ENCODE measurements around the gene AP4M1.

AP4M1 gene, protein sequence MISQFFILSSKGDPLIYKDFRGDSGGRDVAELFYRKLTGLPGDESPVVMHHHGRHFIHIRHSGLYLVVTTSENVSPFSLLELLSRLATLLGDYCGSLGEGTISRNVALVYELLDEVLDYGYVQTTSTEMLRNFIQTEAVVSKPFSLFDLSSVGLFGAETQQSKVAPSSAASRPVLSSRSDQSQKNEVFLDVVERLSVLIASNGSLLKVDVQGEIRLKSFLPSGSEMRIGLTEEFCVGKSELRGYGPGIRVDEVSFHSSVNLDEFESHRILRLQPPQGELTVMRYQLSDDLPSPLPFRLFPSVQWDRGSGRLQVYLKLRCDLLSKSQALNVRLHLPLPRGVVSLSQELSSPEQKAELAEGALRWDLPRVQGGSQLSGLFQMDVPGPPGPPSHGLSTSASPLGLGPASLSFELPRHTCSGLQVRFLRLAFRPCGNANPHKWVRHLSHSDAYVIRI

DNA sequence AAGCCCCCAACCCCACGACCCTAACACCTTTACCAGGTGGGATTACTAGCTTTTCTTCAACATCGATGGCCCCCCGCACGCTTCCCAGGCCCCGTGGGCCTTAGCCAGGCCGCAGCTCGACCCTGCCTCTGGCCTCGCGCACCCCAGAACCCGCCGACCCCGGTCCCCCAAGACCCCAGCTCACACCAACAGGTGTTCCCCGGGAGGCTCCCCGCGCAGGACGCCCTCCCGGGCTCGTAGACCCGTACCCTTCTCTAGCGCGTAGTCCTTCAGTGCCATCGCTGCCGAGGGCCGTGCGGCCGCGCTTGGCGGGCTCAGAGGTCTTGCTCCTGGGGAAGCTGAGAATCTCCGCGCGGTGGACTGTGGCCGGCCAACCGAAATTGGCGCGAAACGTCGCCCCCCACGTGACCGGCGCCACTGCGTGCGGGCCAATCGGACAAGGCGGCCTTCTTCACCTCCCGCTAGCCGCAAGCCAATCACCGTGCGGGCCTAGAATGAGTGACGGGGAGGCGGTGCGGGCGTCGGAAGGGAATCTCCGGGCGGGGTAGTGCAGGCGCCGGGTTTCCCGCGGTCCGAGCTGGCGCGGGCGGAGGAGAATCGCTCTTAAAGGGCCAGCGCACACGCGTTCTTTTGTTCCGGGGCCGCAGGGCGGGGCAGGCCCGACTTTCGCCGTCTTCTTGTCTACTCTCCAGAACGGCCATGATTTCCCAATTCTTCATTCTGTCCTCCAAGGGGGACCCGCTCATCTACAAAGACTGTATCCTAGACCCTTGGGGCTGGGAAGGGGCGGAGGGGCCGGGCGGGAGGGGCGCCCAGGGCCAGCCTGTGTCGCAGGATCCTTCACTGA lies at the start of gene AP4M1, which contains the start of gene MCM7:
Gene AP4M1 (plus strand): TSS at position 628 of the 847 bp plus-strand sequence. CDS start 72 bp downstream, at position 700.
Gene MCM7 (minus strand): TSS at position 382 of the 847 bp plus-strand sequence. CDS start 103 bp downstream, at position 279.
- peak; percentile 87 to 100 (median 98) for DNase-seq

DNA sequence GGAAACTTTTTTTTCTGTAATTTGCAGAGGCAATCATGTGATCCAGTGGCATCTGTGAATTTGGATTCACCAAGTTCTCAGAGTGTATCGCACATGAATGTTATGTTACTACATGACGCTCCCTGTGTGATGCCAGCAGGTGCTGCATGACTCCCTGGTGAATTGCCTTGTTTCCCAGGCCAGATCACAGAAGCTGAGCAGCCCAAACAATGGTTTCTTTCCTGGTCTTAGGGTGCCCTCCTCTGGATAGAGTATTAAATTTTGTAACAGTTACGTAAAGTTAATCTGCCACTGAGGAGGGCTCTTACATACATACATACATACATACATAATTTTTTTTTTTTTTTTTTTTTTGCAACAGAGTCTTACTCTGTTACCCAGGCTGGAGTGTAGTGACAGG lies 48.2 kb upstream of the AP4M1 start:
- peak in 44 of 56 donors; percentile 6 to 76 (median 37) for DNase-seq

DNA sequence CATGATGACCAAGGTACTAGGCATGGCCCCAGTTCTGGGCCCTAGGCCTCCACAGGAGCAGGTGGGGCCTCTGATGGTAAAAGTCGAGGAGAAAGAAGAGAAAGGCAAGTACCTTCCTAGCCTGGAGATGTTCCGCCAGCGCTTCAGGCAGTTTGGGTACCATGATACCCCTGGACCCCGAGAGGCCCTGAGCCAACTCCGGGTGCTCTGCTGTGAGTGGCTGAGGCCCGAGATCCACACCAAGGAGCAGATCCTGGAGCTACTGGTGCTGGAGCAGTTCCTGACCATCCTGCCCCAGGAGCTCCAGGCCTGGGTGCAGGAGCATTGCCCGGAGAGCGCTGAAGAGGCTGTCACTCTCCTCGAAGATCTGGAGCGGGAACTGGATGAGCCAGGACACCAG lies 44.4 kb upstream of the AP4M1 start:
- DNase-seq, result no peak

DNA sequence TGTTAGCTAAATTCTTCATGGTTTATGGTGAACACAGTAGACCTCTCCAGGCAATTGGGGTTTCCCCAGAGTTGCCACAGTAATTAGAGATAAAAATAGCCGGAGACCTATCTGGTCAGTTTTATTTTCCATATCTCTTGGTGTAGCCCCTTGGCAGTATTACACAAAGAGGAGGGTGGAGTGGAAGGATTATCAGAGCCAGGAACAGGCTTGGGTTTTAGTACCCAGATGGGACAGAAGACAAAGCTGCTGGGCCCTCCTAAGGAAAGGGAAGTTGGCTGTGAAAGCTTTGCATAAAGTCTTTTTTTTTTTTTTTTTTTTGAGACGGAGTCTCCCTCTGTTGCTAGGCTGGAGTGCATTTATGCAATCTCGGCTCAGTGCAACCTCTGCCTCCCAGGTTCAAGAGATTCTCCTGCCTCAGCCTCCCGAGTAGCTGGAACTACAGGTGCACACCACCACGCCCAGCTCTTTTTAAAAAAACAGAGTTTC lies 42.1 kb upstream of the AP4M1 start:
- DNase-seq, result no peak

DNA sequence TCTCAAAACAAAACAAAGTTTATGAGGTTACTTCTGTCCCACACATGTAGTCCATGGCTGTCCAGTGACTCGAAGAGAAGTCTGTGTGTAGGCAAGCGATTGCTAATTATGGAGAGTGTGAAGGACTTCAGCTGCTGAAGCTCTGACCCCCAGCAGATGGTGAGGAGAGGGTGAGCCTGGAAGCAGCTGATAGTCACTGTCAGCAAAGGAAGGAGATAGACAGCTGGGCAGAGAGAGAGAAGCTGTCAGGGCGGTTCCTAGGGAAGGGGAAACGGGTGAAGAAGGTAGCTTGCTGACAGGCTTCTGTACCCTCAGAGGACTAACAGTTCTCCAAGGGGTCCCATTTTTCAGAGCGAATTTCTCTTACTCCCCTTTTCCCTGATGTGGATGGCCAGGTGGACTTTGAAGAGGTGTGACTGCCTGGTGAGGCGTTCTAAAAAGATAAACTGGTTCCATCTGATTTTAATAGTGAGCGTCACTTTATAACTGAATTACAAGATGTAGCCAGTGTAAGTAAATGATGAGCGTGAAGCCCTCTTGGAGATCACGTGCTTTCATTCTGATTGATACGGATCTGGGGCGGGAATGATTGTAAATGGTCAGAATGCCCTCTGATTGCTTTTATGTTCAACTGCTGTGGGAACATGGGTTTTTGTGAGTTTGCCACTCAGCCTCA lies 39.8 kb upstream of the AP4M1 start:
- DNase-seq, result no peak

DNA sequence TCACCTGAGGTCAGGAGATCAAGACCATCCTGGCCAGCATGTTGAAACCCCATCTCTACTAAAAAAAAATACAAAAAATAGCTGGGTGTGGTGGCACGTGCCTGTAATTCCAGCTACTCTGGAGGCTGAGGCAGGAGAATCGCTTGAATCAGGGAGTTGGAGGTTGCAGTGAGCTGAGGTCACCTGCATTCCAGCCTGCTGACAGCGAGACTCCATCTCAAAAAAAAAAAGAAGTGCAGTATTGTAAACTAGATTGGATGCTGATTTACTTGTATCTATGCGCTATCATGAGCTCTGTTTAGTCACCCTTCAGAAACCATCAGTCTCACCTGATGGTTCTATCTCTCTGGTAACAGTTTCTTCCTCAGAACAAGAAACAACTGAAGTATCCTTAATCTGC lies 38.1 kb upstream of the AP4M1 start:
- no peak for DNase-seq

DNA sequence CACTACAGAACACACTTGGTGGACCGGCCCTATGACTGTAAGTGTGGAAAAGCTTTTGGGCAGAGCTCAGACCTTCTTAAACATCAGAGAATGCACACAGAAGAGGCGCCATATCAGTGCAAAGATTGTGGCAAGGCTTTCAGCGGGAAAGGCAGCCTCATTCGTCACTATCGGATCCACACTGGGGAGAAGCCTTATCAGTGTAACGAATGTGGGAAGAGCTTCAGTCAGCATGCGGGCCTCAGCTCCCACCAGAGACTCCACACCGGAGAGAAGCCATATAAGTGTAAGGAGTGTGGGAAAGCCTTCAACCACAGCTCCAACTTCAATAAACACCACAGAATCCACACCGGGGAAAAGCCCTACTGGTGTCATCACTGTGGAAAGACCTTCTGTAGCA lies 37.3 kb upstream of the AP4M1 start:
- no peak for DNase-seq

DNA sequence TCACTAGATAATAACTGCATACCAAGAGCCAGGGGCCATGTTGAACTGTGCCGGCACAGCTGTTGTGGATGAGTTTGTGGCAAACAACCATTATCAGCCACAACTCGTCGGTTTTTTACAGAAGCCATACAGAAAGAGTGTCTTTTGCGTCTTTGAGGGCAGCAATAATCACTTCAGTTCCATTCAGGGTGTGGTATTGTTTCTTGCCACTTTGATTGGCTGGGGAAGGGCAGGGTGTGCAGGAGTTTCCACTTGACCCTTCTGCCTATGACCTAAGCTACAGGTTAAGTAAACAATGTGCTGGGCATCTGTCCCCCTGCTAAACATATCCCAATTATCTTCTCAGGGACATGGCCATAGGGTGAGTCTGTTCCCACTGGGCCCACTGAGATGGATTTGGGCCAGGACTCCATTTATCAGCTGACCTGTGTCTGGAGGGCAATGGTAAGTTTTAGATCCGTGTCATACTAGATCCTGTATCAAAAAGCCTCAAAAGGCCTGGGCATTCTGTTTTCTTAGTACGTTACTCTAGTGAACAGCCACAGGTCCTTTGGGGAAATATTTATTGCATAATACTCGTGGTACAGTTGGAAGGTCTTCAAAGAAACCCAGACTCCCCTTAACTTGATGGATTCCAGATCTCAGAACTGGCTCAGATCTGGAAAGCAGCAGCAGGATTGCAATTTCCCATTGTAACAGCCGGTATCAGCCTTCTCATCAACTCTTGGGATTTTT lies 35.8 kb upstream of the AP4M1 start:
- DNase-seq, result no peak

DNA sequence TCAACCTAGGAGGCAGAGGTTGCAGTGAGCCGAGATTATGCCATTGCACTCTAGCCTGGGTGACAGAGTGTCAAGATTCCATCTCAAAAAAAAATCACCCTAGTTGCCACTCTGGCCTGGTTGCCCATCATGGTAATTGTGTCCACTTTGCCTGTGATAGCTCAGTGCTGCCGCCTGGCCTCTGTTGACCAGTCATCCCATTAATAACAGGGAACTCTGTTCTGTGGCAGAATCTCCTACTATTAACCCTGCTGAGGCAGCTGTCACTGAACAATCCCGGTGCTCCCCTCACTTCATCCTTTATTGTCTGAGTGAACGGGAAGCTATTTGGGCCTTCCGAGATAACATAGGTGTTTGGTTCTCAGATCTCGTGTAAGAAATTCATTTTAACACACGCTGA lies 34.5 kb upstream of the AP4M1 start:
- peak in 13 of 56 donors; percentile 1 to 50 (median 14) for DNase-seq

DNA sequence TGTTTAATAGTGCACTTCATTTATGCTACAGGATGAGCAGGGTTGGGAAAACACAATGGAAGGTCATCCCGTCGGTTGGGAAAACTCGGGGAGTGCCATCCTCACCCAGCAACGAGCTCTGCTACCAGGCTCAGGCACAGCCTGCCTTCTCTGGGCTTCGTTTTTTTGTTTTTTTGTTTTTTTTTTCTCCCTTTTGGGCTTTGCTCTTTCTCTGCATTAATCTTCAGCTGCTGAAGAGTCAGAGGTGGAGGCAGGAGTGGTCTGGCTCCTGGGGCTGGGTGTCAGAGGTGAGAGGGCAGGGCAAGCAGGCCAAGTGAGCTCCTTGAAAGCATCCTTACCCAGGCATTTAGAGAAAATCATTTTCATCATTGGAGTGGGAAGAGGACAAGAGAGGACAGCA lies 31.5 kb upstream of the AP4M1 start:
- DNase-seq, result no peak

DNA sequence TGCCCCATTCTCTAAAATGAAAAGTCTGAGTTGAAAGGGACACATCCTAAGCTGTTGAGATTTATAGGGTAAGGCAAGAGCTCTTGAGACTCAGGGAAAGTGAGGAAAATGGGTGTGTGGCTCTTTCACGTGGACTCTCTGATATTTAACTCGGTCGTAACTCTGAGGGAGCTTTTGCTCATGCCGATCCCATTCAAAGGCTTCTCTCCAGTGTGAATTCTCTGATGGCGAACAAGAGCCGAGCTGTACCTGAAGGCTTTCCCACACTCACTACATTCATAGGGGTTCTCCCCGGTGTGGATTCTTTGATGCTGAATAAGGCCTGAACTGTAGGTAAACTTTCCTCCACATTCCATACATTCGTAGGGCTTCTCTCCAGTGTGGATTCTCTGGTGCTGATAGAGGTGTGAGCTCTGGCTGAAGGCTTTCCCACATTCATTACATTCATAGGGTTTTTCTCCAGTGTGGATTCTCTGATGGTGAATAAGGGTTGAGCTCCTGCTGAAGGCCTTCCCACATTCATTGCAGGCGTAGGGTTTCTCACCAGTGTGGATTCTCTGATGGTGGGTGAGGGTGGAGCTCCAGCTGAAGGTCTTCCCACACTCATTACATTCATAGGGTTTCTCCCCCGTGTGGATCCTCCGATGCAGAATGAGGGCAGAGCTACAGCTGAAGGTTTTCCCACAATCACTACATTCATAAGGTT lies 30.3 kb upstream of the AP4M1 start:
- no peak for DNase-seq

DNA sequence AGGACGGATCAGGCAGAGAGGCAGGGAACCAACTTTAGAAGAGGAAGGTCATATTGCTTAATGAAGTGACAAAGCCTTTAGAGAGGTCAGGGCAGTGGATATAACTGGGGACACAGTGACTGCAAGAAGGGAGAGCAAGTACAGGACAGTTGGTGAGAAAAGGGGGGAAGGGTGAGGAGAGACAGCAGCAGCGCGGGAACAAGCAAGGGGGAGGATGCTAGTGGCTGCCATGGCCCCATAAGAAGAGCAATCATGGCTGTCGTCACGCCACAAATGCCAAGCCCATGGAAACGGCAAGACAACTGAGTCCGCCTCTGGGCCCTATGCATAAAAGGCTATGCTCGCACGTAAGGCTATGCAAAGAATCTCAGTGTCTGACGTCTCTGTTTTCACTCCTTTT lies 29.0 kb upstream of the AP4M1 start:
- no peak for DNase-seq

DNA sequence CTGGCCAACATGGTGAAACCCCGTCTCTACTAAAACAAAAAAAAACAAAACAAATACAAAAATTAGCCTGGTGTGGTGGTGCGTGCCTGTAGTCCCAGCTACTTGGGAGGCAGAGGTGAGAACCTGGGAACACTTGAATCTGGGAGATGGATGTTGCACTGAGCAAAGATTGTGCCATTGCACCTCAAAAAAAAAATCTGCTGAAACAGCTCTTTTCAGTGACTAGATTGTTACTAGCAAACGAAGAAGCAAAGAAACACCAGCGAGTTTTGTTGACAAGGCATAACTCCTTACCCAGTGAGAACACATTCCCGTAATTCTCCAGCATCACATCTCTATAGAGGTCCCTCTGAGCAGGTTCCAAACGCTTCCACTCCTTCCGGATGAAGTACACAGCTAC lies 26.6 kb upstream of the AP4M1 start:
- no peak for DNase-seq

DNA sequence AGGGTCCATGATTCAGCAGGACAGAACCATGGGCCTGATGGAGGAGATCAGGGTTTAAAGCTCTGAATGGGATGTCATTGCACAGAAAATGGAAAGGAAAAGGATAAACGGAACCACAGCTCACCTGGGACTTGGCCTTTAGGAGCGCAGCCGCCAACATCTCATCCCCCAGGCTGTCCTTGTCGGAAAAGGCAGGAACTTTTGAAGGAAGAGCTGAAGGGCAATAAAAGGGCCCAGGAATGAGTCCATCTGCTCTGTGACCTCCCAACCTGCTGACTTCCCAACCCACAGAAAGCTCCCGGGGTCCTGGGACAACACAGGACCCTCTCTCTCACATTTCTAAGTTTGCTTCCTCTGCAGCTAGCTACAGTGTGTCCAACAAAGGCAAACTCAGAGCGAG lies 26.0 kb upstream of the AP4M1 start:
- DNase-seq, result no peak

DNA sequence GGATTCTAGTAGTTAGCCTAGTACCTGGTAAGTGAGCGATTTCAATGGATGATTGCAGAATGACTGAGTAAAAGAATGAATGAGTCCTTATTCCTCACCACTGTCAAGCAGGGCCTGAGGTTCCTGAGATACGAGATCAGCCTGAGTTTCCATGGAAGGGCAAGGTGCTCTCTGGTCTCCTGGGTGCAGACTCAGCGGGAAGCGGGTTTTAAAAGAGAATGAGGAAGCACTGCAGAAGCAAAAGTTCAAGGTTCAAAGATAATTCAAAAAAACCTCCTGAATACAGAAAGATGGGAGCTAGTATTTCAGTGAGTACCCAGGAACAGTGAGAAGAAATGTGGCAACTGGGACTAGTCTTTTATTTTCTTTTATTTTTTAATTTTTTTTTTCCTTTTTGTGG lies 24.2 kb upstream of the AP4M1 start:
- no peak for DNase-seq

DNA sequence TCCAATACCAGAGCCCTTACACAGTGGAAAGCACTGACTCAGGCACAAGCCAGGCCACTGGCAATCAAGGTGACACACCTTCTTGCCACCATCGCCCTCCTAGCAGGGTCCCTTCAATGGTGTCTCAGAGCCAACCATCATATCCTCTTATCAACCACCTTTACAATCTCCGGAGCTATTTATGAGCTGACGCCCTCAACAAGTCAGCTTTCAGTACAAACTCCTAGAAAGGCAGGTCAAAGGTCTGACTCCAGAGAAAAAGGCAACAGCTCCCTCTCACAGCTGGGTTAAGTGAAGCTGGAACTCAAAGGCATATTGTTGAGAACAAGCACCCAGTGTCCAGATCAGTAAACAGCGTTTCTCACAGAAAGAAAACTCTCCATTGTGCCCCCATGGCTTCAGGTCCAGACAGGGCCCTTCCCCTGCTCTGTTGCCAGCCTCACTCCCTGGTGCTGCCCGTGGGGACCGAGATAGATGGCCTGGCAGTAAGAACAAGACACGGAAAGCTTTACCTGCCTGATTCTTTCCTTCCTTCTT lies 22.4 kb upstream of the AP4M1 start:
- DNase-seq, result peak in 40 of 56 donors; percentile 1 to 79 (median 36)

DNA sequence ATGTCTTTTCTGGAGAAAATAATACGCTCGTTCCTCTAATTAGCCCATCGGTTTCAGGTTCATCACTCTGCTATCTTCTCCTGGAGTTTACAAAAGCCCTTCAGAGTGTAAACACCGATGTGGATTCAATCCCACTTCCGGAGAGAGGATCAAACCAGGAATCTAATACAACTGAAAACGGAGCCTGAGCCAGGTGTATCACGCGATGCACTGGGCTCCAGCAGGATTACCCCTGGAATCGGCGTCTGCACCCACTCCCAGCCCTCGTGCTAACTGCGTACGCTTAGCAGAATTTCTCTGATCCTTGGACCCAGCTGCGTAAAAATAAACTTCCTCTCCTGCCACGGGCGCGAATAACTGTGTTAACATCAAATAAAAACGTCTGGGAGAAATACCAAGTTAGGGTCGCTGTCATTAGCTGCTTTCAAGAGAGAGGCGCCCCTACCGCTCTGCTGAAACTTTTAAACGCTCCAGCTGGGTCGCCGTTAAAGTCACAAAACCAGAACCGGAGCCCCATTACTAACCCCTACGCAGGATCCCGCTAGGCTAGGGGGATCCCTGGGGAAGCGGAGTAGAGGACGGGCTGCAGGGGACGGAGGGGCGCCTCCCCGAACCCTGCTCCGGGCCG lies 20.4 kb upstream of the AP4M1 start:
- DNase-seq, result peak in 1 of 56 donors; percentile 45

DNA sequence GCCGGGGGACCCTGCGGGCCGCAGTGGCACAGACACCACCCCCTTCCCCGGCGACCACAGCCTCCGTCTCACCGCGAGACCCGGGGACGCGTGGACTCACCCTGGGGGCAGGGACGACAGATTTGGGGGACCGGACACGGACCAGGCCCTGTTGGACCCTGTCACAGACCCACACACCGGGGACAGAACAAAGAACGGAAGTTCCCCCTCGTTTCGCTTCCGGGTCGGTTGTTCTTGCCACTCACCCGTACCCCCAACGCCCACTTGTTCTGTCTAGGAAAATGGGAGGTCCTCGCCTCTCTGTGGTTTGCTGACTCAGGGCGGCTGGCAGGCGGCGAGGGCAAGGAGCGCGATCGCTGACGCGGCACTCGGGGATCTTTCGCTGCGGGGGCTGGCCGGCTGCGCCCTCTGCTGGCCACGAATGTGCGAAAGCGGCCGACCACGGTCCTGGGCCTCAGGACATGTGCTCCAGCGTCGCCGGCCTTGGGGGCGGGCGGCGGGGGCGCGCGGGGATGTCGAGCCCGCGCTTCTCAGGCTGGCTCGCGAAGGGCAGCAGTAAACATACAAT lies 19.8 kb upstream of the AP4M1 start, which contains the start of gene ZNF3:
Gene ZNF3 (minus strand): TSS at position 189 of the 568 bp plus-strand sequence. CDS start 4,366 bp downstream, outside the sequence.
- peak; percentile 87 to 100 (median 98) for DNase-seq

DNA sequence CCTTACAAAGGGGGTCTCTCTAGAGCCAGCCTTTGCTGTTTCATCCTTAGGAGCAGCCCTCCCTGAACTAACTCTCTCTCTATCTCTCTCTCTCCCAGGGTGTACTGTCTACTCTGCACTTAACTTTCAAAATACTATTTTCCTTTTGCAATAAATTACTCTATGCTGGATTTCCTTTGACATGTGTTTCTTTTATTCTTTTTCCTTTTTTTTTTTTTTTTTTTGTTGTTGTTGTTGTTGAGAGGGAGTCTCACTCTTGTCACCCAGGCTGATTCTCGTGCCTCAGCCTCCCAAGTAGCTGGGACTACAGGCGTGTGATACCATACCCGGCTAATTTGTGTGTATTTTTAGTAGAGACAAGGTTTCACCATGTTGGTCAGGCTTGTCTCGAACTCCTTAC lies 18.5 kb upstream of the AP4M1 start:
- no peak for DNase-seq

Data from amygdala (tissue), 56 donors.